ENCODE measurements around the gene ZFY.

DNA sequence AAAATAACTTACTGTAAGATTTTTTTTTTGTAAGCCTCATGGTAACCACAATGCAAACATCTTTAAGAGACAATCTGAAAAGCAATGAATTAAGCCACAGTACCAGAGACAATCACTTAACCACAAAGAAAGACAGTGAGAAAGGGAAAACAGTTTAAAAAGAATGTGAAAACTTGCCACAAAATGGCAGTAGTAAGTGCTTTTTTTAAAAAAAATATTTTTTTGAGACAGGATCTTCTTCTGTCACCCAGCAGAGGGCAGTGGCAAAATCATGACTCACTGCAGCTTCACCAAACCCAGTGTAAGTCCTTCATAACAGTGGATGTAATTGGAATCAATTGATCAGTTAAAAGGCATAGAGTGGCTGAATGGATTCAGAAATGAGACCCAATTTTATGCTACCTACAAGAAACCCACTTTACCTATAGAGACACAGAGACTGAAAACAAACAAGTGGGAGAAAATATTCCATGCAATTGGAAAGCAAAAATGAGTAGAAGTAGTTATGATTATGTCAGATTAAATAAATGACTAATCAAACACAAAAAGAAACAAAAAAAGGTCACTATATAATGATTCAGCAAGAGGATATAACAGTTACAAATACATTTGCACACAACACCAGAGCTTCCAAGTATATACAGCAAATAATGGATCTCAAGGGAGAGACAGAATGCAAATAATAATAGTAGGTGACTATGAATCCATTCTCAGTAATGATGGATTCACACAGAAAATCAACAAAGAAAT is 21.9 kb upstream of the ZFY start:
- TF ChIP-seq CTBP1 (IDR thresholded peaks at IDR 0.05; ENCODE audit: borderline replicate concordance) = no peak
- TF ChIP-seq FOXK2 (IDR thresholded peaks at IDR 0.05) = no peak
- TF ChIP-seq BHLHE40 (IDR thresholded peaks at IDR 0.05; ENCODE audit: borderline replicate concordance) = no peak
- TF ChIP-seq FOXA1 (IDR thresholded peaks at IDR 0.05) = no peak
- TF ChIP-seq ARNT (IDR thresholded peaks at IDR 0.05) = no peak
- TF ChIP-seq, protein P1, sequence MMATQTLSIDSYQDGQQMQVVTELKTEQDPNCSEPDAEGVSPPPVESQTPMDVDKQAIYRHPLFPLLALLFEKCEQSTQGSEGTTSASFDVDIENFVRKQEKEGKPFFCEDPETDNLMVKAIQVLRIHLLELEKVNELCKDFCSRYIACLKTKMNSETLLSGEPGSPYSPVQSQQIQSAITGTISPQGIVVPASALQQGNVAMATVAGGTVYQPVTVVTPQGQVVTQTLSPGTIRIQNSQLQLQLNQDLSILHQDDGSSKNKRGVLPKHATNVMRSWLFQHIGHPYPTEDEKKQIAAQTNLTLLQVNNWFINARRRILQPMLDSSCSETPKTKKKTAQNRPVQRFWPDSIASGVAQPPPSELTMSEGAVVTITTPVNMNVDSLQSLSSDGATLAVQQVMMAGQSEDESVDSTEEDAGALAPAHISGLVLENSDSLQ (IDR thresholded peaks at IDR 0.05) = no peak
- TF ChIP-seq SUZ12 (IDR thresholded peaks at IDR 0.05) = no peak
- no peak for TF ChIP-seq FOXM1 (IDR thresholded peaks at IDR 0.05; ENCODE audit: borderline replicate concordance)
- TF ChIP-seq SP1 (IDR thresholded peaks at IDR 0.05) = no peak

Data from HEK293T (cell line).